SIG-M5 treated with dmso at 0.1 percent for 504 hours (cell line): ENCODE measurements around the gene PCCA.
A peak's percentile ranks its signal among the peaks of the same experiment; 100 is the strongest.

ENCODE experiments used
- DNase-seq: peaks from one replicate; lab custom pipeline; 2025; ENCODE audit not compliant: unreplicated experiment; lab: John Stamatoyannopoulos, UW

Gene PCCA

DNA sequence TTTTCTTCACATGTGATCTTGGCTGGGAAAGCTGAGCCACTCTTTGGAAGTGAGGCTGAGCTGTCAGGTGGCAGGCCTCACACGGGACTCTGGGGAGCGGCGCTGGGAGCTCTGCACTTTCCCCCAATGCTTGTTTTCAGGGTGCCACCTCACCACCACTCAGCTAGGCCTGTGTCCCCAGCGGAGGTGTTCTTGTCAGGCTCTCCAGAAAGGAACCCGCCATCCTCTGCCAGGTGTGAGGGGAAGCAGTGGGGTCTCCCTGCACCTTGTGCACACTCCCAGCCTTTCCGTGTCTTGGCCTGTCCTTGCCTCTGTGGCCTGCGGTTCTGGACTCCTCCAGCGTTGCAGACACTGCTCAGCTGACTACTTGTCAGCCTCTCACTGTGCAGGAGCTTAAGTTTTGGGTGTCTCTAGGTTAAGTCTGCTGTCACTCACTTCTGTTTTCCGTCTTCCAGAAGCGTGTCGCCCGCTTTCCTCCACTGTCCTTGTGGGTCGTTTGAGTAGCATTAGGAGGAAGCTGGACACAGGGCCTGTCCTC lies 447.8 kb downstream of the PCCA start:
- DNase-seq = no peak

DNA sequence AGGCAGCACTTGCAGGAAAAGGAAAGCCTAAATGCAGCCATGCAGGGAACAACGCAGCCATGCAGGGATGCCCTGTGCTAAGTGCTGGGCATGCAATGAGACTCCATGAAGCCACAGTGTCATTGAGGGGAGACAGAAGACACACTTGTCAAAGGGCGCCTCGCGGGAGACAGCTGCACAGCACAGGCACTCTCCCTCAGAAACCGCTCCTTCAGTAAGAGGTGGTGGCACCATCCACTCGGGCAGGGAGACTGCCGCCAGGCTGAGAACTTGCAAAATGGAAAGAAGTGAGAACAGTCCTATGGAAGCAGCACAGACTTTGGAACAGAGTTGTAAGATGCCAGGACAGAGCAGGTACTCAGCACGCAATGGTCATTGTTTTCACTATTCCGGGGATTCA lies 448.6 kb downstream of the PCCA start:
- no peak for DNase-seq

DNA sequence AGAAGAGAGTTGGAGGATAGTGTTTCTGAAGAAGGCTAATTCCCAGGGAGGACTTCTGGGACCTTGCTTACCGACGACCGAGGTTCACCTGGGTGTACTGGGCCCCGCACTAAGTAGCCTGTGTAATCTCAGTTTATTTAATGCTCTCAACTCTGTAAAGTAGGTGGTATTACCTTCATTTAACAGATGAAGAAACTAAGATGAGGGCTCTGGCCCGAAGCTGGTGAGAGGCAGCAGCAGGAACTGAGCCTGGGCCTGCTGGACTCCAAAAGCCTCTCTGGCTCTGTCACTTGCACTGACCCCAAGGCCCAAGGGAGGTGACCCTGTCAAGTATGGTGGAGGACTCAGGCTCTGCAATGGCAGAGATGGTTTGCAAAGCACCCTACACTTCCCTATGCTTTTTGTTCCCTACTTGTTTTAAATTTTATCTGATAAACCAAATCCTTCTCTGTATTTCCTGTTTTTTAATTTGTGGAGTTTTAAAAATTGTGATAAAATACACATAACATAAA lies 449.1 kb downstream of the PCCA start:
- no peak for DNase-seq

DNA sequence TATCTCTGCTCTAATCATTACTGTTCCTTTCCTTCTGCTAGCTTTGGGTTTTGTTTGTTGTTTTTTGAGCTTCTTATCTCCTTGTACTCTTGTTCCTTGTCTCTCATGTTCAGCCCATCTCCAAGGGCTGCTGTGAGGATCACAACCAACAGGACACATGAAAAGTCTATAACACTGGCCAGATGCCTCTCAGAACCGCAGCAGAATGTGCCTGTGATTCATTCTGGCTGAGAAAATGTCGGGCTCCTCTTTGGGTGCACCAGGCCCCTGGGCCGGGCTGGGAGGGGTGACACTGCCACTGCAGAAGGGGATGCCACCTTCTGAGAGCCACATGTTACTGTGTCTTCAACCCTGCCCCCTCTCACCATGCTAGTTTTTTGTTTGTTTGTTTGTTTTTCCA lies 451.7 kb downstream of the PCCA start:
- no peak for DNase-seq

DNA sequence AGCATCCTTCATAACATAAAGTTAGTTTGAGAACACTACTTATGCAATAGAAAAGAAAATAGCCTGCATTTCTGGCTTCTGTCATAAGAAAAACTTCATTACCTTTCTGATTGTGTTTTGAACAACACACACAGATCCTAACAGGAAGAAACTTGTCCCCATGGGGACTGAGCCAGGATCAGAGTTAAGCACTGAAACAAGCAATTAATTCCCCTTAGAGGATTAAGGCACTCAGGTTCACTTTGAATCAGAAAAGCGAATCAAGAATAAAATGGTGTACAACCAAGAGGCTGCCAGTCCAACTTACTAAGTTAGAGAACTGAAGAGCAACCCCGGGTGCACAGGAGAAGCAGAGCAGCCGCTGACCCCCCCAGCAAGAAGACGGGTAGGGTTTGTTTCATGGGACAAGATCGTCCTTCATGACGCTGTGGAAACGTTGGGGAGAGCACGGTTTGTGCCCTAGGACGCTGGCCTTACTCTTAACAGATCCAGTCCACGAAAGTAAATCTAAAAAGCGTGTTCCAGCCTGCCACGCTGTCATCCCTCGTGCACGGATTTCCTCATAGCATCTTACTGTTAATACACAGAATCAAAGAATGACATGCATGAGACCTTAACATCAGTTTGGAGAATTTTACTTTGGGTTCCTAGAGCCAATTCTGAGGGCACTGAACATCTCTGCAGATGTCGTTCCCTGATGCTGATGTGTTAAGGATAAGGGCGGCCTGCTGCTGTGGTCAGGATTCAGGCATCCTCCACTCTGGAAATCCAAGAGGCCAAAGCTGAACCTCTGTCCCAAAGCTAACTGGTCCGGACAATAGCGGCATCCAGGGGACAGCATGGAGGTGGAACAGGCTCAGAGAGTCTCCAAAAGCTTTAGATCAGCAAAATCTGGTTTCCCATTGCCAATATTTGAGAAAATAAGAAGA lies 453.3 kb downstream of the PCCA start:
- DNase-seq = no peak

DNA sequence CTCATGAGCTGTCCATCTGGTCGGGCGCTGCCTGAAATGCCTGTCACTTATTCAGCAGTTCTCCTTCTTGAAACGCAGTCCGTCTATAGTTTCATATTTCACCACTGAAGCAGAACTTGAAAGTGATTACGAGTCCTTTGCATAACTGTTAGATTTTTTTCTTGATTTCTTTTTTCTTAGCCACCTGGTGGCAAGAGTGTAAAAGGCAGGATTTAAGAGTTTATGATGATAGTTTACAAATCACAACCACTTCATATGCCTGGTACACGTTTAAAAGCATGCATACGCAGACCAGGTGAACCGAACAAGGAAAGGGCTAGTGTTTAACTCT lies 453.9 kb downstream of the PCCA start:
- peak; percentile 92 for DNase-seq

DNA sequence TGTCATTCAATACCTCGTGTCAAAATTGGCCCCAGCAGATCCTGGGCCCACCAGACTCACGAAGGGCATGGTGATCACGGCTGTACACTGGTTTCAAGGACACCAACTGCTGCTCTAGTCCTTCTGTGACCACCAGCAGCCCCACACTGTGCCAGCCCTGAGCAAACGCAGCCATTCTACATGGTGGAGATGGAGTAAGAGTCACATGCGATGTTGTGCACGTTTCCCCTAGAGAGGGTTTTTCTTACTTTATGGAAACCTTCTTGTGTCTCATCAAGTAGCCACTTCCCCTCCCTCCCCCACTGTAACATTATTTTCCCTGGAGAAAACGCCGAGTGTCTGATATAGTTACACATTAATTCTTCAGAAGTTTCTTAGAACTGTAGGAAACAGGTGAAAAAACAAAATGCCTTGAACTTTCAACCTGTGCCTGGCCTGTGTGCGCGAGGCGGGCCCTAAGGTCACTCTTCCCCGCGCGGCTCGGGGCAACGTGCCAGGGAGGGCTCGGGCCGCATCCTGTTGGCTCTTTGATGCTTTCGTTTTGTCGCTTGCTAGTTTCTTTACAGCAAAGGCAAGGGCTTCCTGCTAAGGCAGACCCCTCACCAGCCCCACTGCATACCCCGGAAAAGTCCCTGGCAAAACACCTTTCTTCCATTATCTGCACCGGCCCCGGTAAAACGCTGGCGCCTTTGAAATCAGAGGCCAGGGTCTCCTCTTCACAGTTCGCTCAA lies 455.1 kb downstream of the PCCA start:
- no peak for DNase-seq

DNA sequence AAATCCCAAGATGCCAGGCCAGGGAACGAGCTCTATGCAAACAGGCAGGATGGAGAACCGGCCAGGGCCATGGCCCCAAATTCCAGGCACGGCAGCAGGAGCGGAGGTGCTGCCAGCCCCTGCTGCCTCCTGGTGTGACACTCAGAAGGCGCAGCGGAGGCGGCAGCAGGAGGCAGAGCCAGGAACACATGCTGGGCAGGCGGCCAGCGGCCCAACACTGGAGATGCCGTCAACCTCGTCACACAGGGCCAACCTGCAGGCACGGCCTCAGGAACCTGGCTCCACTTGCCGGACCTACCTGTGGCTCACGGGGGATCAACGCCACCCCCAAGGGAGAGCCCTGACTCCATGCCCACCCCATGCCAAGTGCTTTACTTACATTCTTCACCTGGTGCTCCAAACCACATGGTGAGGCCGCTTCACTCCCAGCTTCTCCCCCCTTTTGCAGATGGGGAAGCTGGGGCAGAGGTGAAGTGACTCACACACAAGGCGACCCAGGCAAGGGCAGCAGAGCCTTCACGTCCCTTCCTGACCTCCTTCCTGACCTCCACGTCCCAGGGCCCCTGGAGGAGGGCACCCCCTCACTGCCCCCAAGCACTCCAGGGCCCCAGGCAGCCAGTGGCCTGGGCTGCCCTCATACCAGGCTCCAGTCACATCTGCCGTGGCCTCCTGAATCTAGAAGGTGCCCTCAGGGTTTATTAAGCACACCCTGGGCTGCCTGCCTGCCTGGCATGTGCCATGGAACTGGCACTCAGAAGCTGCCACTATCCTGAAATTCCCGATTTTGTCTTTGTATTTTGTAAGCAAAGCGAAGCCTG lies 456.2 kb downstream of the PCCA start:
- no peak for DNase-seq

DNA sequence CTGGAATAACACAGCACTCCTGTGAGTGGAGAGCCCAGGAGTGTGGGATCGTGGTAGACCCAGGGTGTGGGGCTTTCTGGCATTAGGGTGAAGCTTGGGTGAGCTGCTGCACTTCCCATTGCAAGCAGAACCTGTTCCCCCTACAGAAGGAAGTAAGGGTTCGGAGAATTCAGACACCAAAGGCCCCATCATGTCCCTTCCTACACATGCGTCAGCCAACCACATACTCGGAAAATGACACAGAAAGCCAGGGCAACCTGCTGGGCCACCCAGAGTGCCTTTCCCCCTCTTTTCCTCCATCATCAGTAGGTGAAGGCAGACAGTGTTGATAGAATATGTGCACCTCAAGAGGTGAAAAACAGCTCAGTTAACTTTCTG lies 456.8 kb downstream of the PCCA start:
- no peak for DNase-seq

DNA sequence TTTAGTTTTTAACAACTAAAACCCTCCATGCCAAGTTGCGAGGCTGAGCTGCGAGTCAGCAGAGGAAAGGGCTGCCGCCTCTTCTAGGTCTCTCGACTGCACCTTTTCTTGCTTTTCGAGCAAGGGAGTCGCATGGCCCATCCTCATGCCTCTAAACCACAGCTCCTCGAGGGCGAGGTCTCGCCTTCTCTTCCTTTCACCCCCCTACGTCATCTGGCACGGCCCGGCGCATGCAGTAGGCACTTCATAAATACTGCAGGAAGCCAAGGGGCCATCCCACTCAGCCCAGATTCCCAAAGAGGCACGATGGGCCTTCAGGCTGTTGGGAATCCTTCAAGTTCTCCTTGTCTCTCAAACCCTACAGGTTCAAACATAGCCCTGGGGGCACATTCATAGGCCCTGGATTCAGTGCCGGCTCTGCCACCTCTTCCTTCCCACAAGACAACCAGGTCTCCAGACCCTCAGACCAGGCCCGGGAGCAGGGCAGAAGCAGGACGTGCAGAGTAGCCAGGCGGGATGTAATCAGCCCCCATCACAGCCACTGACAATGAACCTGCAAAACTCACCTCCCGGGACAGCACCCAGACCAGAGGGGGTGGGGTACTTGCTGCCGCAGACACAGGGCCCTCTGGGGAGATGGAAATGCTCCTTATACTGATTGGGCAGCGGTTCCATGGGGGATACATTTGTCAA lies 458.0 kb downstream of the PCCA start:
- DNase-seq = no peak

DNA sequence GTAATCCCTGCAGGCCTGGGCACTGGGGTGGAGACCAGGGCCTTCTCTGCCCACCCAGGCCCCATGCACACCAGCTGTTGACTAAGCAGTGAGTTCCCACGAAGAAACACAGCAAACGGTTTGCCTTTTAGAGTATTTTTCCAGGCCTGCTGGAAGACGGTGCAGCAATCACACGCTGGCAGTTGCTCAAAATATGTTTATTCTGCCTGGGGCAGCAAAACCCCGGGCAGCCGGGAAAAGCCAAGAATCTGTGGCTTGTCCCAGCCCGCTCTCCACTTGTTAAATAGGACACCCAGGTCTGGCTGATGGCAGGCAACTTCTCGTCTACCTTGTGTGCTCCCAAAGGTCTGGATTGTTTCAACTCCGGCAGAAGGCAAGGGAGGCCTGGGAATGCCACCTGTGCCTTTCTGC lies 458.9 kb downstream of the PCCA start:
- DNase-seq = no peak

DNA sequence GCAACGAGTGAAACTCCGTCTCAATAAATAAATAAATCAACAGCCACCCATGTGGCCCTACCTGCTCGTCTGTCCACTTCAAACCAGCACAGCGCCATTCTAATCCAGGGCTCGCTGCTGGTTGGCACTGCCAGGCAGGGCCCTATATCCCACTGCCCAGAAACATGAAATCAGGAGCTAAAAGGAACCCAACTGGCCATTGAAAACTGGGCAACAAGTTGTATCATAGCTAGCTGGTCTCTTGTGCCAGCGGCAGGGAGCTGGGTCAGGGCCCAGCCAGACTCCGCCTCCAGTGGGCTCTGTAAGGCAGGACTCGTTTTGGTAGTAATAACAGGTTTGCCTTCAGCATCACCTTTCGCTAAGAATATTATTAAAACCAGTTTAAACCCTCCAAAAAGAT lies 460.4 kb downstream of the PCCA start:
- no peak for DNase-seq

DNA sequence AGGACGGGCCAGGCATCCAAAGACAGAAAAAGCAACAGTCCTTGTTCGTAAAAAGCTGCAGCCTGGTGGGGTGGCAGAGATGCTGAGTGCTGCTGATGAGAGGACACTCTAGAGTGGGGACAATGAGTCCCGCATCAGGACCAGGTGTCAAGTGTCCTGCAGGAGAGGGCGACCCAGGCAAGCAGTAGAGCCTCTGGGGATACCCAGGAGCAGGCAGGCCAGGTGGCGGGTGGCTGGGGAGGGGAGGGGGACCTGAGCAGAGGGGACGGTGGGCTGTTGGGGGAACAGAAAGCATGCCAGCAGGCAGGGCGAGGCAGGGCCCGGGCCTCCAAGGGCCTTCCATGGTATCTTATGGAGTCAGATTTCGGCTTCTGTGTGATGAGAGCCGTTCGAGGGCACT lies 463.9 kb downstream of the PCCA start:
- DNase-seq = no peak

DNA sequence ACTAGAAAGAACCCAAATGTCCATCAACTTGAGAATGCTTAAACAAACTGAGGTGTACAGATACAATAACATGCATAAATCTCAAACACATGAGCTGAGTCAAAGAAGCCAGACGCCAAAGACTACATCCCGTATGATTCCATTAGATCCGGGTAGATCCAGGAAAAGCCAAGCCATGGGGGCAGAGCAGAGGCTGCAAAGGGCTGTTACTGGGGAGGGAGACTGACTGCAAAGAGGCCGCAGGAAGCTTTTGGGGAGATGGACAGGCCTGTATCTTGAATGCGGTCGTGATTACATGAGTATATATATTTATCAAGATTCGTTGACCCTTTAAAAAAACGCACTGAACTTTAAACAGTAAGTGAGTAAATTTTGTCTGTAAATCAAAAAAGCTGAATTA lies 471.0 kb downstream of the PCCA start:
- DNase-seq = no peak

DNA sequence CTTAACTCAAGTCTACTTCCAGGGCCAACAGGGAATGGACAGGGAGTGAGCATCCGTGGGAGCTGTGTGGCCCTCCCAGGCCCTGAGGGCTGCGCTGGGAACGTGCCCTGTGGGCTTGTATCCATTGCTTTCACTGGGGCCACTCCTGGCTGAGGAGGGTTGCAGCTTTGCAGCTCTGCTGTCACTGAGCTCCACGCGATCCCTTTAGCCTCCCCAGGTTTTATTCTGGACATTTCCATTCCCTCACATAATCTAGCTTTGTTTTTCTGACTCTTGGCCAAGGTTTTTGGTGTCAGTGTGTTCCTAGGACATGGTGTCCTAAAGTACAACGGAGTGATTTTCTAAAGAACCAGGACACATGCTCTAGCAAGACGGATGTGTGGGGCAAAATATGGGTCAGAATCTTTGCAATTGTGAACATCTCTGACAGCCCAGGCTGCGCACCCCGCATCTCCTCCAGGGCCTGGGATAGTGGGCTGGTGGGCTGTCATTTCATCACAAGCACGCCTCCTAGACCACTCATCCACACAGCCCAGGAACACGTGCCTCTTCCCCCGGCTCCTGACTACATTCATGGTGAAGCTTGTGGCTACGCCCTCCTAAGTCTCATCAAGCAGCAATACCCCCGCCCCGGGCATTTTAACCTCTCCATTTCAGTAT lies 471.7 kb downstream of the PCCA start:
- no peak for DNase-seq

DNA sequence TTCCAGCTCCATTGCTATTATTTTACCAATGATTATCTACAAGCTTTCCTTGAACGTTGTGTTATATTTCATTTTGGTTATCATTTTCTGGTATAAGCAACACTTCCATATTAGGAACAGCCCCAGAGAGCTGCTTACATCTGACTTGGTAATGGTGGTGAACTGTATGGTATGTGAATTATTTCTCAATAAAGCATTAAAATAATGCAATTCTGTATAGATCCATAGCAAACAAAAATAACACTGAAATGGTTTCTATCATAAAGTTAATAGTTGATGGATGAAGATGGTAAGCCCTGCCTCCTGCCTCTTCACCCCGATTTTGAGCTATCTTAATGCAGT lies 472.2 kb downstream of the PCCA start:
- no peak for DNase-seq

DNA sequence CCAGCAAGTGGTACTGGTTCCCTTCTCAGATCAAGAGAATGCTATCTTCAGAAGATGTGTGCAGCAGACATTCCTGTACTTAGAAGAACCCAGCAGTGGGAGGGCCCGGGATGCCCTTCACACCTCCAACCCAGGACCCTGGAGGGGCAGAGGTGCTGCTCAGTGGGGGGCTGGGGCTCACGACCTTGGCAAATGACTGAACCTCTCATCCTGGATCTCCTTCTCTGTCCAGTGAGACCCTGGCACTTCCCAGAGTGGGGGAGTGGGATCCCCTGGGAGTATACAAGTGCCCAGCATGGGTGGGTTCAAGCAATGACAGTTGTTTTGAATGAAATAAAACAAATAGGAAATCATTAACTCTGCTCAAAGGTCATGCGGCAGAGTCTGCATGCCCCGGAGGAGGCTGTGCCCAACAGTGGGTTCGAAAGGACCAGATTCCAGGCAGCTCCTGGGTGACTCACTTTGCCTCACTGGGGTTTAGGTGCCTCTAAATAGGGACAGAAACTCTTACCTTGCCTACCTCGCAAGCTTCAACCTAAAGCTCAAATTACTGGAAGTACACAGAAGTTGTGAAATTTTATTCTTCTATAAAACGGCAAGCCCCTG lies 472.8 kb downstream of the PCCA start:
- no peak for DNase-seq

DNA sequence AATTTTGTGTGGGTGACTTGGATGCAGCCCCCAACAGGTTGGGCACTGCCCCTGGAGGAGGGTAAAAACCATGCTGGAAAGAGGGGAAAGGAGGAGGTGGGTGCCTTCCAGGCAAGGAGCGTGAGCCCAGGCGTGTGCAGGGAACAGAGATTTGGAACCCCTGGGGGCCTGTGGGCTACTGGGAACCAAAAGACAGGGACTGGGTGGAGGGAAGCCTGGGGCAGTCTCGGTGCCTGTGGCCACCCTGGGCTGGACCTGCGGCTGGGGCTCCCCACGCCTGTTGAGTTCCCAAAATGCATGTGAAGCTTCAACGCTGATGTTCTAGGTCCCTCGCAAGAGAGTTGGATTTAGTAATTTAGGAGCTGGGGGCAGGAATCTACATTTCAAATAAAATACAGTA lies 474.9 kb downstream of the PCCA start:
- DNase-seq = no peak

DNA sequence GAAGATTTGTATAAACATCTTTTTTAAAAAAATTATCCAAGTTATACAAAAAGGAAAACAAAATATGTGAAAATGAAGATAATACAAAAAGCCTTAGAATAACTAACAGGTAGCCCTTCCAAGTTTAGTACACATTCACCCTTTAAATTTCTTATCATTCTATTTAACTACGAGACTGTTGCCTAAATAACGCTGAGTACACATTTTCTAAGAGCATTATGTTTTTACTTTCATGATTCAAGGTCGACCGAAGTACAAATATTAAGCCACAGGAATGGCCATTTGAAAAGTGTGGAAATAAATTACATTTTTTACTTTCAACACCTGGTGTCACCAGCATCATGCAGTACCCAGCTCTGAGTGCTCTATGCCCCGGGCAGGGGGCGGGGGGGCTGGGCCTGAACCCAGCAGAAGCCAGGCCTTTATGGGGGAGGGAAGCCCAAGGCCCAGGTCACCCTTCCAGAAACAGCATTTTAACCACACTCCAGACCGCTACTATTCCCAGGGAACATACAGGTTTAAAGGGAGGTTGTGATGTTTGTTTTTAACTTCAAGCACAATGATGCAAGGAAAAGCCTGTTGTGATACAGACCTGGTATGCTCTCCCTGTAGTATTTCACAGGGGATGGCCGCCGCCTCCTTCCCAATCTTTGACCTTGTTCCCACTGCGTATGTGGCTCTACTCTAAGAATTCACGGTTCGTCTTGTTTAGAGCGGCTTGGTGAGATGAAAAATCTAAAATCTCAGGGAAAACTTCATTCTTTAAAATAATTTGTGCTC lies 475.7 kb downstream of the PCCA start:
- no peak for DNase-seq
